Testis (tissue), 3 donors: ENCODE data around the gene RPE. TPM values are rescaled to one million over a fixed set of nuclear protein-coding genes. Genes with fewer than 3 reads are reported as not detected.

ENCODE experiments used
- DNase-seq: peaks from one replicate; pipeline ENCODE4 v3.0.0-alpha.2; 2019
- H3K27ac ChIP-seq, 2 donors: fragments of 200-600 bp; sonication (generic); one replicate each; pipeline ENCODE4 v1.5.1; 2019
- H3K27me3 ChIP-seq: fragments of 200-600 bp; sonication (generic); one replicate; pipeline ENCODE4 v1.5.1; 2019
- H3K36me3 ChIP-seq: fragments of 200-600 bp; sonication (generic); one replicate; pipeline ENCODE4 v1.5.1; 2017; ENCODE audit warnings: low read depth; ENCODE audit errors: missing control alignments
- H3K4me1 ChIP-seq: fragments of 200-600 bp; sonication (generic); one replicate; pipeline ENCODE4 v1.5.1; 2019
- H3K4me3 ChIP-seq, 2 donors: fragments of 200-600 bp; sonication (generic); one replicate each; pipeline ENCODE4 v1.5.1; 2017 to 2019
- H3K9me3 ChIP-seq: fragments of 200-600 bp; sonication (generic); one replicate; pipeline ENCODE4 v1.5.1; 2017
- POLR2A ChIP-seq: fragments of 450-650 bp; IDR thresholded peaks from one replicate; pipeline ENCODE4 v1.6.1; 2017; ENCODE audit warnings: antibody characterized with exemption, mild to moderate bottlenecking, moderate library complexity
- WGBS, 2 donors: methylation state at CpG; one replicate each; pipeline ENCODE4 v1.1.5; 2018; 5-methylcytosine and 5-hydroxymethylcytosine counted together
- intact Hi-C: fragments of 100-400 bp; cut with DNase I; formaldehyde crosslinking; loops from one replicate; pipeline ENCODE4 v1.15.1; 2023; ENCODE audit warnings: low total_unique reads
- polyA plus RNA-seq: library from polyadenylated mRNA; stranded (reverse); fragments of 350-450 nt; fragmentation: Illumina TruSeq; extraction: RNeasy Lipid Tissue Mini Kit (QIAGEN cat#74804); gene quantifications from one replicate; pipeline ENCODE4 v1.2.3, GENCODE V29; 2014; ENCODE audit warnings: low read depth, low replicate concordance; ENCODE audit not compliant: insufficient read depth
- total RNA-seq, 2 donors: library from RNA; depleted of rRNA; stranded (reverse); fragments of >200 nt; gene quantifications; one replicate each; pipeline ENCODE4 v1.2.3, GENCODE V29; 2016
- TF ChIP-seq, protein P1 (sequence below), 3 experiments: fragments of 450-650 bp in 2 of 3; fragments of 200-600 bp in 1 of 3; sonication (generic) in 1 of 3; IDR thresholded peaks; one replicate each; pipeline ENCODE4 v1.5.1; 2016 to 2019; ENCODE audit warnings: antibody characterized with exemption in 3 of 3, mild to moderate bottlenecking in 2 of 3, moderate library complexity in 1 of 3

Gene RPE
- total and polyA plus RNA-seq, 3 donors from 2014 or later, result 26.9 to 58.7 (median 35.9) TPM

DNA sequence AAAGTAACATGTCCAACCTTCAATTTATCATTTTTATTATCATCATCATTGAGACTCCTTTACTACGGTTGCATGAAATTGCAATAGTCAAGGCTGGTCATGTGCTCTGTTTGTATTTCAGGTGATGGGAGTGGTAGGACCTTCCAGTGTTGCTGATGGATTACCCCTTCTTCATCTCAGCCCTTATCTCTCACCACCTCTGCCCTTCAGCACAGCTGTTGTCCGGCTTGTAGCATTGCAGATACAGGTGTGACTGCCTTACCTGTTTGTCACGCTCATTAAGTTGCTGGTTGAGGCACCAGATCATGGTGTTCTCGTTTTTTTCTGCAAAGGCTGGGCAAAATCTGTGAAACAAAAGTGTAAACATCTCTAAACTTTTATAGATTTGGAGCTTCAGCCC, 31.7 kb upstream of the RPE start:
- 81 to 83% methylated on average over 4 of the region's 4 CpGs for WGBS, 2 donors
- intact Hi-C loops, result loop anchor here (10.0 kb wide), 1 partner anchor 224 kb away; no protein-coding TSS in a partner anchor

DNA sequence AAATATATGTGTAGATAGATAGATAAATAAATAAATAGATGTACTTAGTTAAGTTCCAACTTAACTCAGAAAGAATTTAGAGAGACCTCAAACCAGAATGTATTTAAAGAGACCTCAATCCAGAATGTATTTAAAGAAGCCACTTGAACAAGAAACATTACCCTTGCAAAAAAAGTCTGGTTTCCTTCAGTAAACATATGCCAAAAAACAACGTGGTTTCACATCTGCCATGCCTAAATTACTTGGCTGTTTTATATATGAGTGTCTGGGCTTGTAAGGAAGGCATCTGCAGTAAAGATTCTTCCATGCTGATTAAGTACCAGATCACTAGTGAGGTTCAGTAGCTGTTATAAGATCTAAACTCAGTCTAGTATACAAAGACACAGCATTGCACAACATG, 29.1 kb upstream of the RPE start:
- no peaks in the 10 kb centered on the region for H3K36me3 ChIP-seq
- no peak for DNase-seq
- TF ChIP-seq, protein P1, sequence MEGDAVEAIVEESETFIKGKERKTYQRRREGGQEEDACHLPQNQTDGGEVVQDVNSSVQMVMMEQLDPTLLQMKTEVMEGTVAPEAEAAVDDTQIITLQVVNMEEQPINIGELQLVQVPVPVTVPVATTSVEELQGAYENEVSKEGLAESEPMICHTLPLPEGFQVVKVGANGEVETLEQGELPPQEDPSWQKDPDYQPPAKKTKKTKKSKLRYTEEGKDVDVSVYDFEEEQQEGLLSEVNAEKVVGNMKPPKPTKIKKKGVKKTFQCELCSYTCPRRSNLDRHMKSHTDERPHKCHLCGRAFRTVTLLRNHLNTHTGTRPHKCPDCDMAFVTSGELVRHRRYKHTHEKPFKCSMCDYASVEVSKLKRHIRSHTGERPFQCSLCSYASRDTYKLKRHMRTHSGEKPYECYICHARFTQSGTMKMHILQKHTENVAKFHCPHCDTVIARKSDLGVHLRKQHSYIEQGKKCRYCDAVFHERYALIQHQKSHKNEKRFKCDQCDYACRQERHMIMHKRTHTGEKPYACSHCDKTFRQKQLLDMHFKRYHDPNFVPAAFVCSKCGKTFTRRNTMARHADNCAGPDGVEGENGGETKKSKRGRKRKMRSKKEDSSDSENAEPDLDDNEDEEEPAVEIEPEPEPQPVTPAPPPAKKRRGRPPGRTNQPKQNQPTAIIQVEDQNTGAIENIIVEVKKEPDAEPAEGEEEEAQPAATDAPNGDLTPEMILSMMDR (IDR thresholded peaks at IDR 0.05), result no peak
- TF ChIP-seq POLR2A, result no peak
- no peak overlapping the region for H3K27ac ChIP-seq
- no peaks in the 10 kb centered on the region for H3K9me3 ChIP-seq
- 31 to 65% methylated on average over 1 of the region's 1 CpG for WGBS, 2 donors
- H3K4me1 ChIP-seq, result no peaks in the 10 kb centered on the region
- no peak overlapping the region for H3K4me3 ChIP-seq
- intact Hi-C loops, result loop anchor here (10.0 kb wide), 1 partner anchor 221 kb away; no protein-coding TSS in a partner anchor
- H3K27me3 ChIP-seq, result no peaks in the 10 kb centered on the region

More for the DNA sequence above, 31.7 kb upstream of the RPE start:
- Histone ChIP-seq H3K9me3 (no peaks in the 10 kb centered on the region), H3K36me3 (no peaks in the 10 kb centered on the region), H3K27ac (no peak overlapping the region), H3K27me3 (no peaks in the 10 kb centered on the region), H3K4me3 (no peak overlapping the region), H3K4me1 (no peaks in the 10 kb centered on the region)
- no peak for DNase-seq
- no peak for TF ChIP-seq POLR2A
- TF ChIP-seq, protein P1 (IDR thresholded peaks at IDR 0.05), result no peak

DNA sequence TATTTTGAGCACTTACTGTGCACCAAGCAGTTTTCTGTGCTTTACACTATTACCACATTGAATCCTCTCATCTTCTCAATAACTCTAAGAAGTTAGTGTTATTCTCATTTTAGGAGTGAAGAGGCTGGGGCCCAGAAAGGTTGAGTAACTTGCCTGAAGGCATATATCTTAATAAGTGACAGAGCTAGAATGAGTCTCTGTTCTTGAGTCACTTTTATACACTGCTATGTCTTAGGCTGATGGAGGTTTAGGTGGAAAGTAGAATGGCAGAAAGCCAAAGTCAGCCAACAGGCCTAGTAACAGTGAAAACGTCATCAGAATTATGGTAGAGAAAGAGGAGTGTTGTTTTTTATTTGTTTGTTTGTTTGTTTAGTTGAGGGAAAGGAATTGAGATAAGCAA, 27.9 kb upstream of the RPE start:
- no peak for TF ChIP-seq POLR2A
- TF ChIP-seq, protein P1 (IDR thresholded peaks at IDR 0.05), result no peak
- no peak for DNase-seq
- Histone ChIP-seq H3K4me3 (no peak overlapping the region), H3K27ac (no peak overlapping the region), H3K36me3 (no peaks in the 10 kb centered on the region), H3K4me1 (no peaks in the 10 kb centered on the region), H3K9me3 (no peaks in the 10 kb centered on the region), H3K27me3 (no peaks in the 10 kb centered on the region)
- 53 to 59% methylated on average over 1 of the region's 1 CpG for WGBS, 2 donors
- intact Hi-C loops, result loop anchor here (10.0 kb wide), 1 partner anchor 220 kb away; no protein-coding TSS in a partner anchor

DNA sequence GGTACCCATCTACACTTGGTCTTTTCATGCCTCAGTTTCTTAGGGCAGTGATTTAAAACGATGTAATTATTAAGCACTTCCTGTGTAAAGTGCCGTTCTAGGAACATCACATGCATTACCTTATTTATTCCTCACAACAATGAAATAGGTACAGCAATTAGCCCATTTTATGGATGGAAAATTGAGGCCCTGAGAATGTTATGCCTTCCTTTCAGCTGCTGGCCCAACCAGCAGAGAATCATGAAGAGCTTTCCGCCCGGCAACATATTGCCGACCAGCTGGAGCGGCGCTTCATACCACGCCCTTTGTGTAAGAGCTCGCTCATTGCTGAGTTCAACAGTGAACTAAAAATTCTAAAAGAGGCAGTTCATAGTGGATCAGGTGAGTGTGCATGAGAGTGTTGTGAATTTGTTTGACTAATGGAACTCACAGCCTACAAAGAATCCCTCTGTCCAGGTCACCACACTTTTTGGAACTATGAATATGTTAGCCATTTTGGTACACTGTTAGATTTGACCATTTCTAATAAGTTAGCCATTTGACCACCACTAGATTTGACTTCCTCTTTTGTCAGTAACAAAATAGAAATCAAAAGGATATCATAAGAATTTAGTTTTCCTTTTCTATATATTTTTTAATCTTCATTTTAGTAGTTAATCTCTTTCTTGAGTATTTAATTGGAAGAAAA, 25.6 kb upstream of the RPE start:
- Histone ChIP-seq H3K36me3 (no peaks in the 10 kb centered on the region), H3K27me3 (no peaks in the 10 kb centered on the region), H3K9me3 (no peaks in the 10 kb centered on the region), H3K27ac (no peak overlapping the region), H3K4me3 (no peak overlapping the region), H3K4me1 (no peaks in the 10 kb centered on the region)
- TF ChIP-seq, protein P1 (IDR thresholded peaks at IDR 0.05), result no peak
- TF ChIP-seq POLR2A, result no peak
- intact Hi-C loops, result loop anchor here (10.0 kb wide), 1 partner anchor 218 kb away; no protein-coding TSS in a partner anchor
- no peak for DNase-seq
- 89 to 94% methylated on average over 9 of the region's 9 CpGs for WGBS, 2 donors
